ENCODE results near the gene KLK7. TPM values are rescaled to one million over a fixed set of nuclear protein-coding genes. Genes with fewer than 3 reads are reported as not detected.

KLK7 gene
- 100 to 1,000 TPM in 3 of 4 donors, 1 to 10 TPM in 1; 9.5 to 309 (median 198) TPM for total RNA-seq

GRCh38 chr19:50983625-50984292, at the start of gene KLK7:
Gene KLK7 (minus strand): TSS chr19:50983917. CDS start chr19:50982399, 1,518 bp downstream.
- no peak for DNase-seq
- 8 to 13% methylated on average over 16 to 17 of the region's 28 CpGs for WGBS, 2 donors
- H3K9me3 ChIP-seq: no peaks in the 10 kb centered on the region
- intact Hi-C loops (cut with DNase I): no loop called here
- peaks cover 5 to 19% (median 7%) of the 10 kb centered on the region in 3 donors for H3K4me1 ChIP-seq
- peak within 1 kb of the TSS; percentile 9 to 39 (median 32) for H3K4me3 ChIP-seq
- H3K27ac ChIP-seq: peak within 1 kb of the TSS in 1 of 4 donors; percentile 45
- TF ChIP-seq POLR2A (IDR thresholded peaks at IDR 0.05): no peak
- no peak for TF ChIP-seq CTCF (IDR thresholded peaks at IDR 0.05)
- no peaks in the 10 kb centered on the region for H3K36me3 ChIP-seq
- peaks cover 0 to 69% (median 0%) of the 10 kb centered on the region in 4 donors for H3K27me3 ChIP-seq

- no peak for TF ChIP-seq POLR2A (IDR thresholded peaks at IDR 0.05)
- no peak for TF ChIP-seq CTCF (IDR thresholded peaks at IDR 0.05)
- no peak for DNase-seq
- 89 to 90% methylated on average over 14 to 24 of the region's 28 CpGs for WGBS, 2 donors
- peaks cover 0 to 32% (median 0%) of the 10 kb centered on the region in 4 donors for H3K27me3 ChIP-seq
- no peaks in the 10 kb centered on the region for H3K36me3 ChIP-seq
- H3K27ac ChIP-seq: no peak overlapping the region
- no peaks in the 10 kb centered on the region for H3K9me3 ChIP-seq
- no peak overlapping the region for H3K4me3 ChIP-seq
- H3K4me1 ChIP-seq: peaks cover 0 to 29% (median 6%) of the 10 kb centered on the region in 3 donors
- intact Hi-C loops (cut with DNase I): no loop called here
Measured at GRCh38 chr19:51031880-51032225, 48.1 kb upstream of the KLK7 start.

DNA sequence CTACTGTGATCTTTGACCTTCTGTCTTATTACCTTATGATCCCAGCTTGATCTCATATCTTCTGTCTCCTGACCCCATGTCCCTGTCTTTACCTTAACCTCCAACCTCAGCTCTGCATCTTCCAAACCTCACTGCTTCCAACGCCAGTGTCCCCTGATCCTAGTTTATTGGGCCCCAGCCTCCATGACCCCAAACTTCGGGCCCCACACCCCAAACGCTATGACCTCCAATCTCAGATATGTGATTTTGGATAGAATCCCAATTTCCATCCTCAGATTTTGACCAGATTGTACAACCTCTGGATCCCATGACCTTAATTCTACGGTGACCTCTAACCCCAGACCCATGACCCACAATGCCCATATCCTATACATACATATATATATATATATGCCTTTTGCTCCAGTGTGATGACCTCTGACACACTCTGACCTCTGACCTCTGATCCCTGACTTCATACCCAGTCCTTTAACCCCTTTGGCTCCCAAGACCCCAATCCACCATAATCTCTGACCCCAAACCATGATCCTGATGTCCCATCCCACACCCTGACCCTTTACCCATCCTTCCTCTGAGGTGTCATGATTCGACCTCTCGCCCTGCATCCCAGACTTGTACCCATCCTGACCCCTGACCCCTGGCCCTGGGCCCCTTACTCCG, 47.6 kb upstream of the KLK7 start:
- Histone ChIP-seq H3K27ac (no peak overlapping the region), H3K27me3 (peaks cover 0 to 36% (median 0%) of the 10 kb centered on the region in 4 donors), H3K4me3 (no peak overlapping the region), H3K4me1 (peaks cover 3 to 34% (median 6%) of the 10 kb centered on the region in 3 donors), H3K36me3 (no peaks in the 10 kb centered on the region), H3K9me3 (no peaks in the 10 kb centered on the region)
- TF ChIP-seq CTCF (IDR thresholded peaks at IDR 0.05) (no peak), POLR2A (IDR thresholded peaks at IDR 0.05) (no peak)
- DNase-seq: no peak
- intact Hi-C loops (cut with DNase I): no loop called here
- 79 to 88% methylated on average over 7 of the region's 7 CpGs for WGBS, 2 donors

- peaks cover 7 to 41% (median 11%) of the 10 kb centered on the region in 3 donors for H3K4me1 ChIP-seq
- no peak overlapping the region for H3K4me3 ChIP-seq
- H3K27ac ChIP-seq: no peak overlapping the region
- 64 to 78% methylated on average over 10 to 13 of the region's 13 CpGs for WGBS, 2 donors
- no peaks in the 10 kb centered on the region for H3K36me3 ChIP-seq
- intact Hi-C loops (cut with DNase I): no loop called here
- TF ChIP-seq CTCF (IDR thresholded peaks at IDR 0.05) (no peak), POLR2A (IDR thresholded peaks at IDR 0.05) (no peak)
- peaks cover 0 to 41% (median 0%) of the 10 kb centered on the region in 4 donors for H3K27me3 ChIP-seq
- DNase-seq: no peak
- no peaks in the 10 kb centered on the region for H3K9me3 ChIP-seq
Measured at GRCh38 chr19:51030631-51031030, 46.9 kb upstream of the KLK7 start.

- Histone ChIP-seq H3K9me3 (no peaks in the 10 kb centered on the region), H3K4me1 (peaks cover 7 to 41% (median 11%) of the 10 kb centered on the region in 3 donors), H3K36me3 (no peaks in the 10 kb centered on the region), H3K27ac (peak overlapping the region in 1 of 4 donors; percentile 95), H3K4me3 (no peak overlapping the region), H3K27me3 (peaks cover 0 to 48% (median 0%) of the 10 kb centered on the region in 4 donors)
- no peak for DNase-seq
- intact Hi-C loops (cut with DNase I): no loop called here
- WGBS, 2 donors: 58 to 75% methylated on average over 2 of the region's 2 CpGs
- TF ChIP-seq POLR2A (IDR thresholded peaks at IDR 0.05) (no peak), CTCF (IDR thresholded peaks at IDR 0.05) (no peak)
Measured at GRCh38 chr19:51029718-51030117, 46.0 kb upstream of the KLK7 start.

All from esophagus squamous epithelium (tissue), 5 donors.